Measurements from ENCODE around the gene KIFC3. TPM values are rescaled to one million over a fixed set of nuclear protein-coding genes. Genes with fewer than 3 reads are reported as not detected.
"Not testable (repeated sequence)": the region's sequence is repeated elsewhere in the genome, so short reads cannot be mapped to it uniquely, and the experiment has no call there.

The KIFC3 gene
- total and polyA plus RNA-seq, 11 donors, result 46.1 to 105 (median 65.6) TPM

- H3K27ac ChIP-seq, result no peak overlapping the region
- peaks cover 0 to 10% (median 0%) of the 10 kb centered on the region in 12 donors for H3K9me3 ChIP-seq
- no peak for ATAC-seq
- no peak overlapping the region for H3K4me3 ChIP-seq
- TF ChIP-seq CTCF (IDR thresholded peaks at IDR 0.05) (no peak), POLR2A (IDR thresholded peaks at IDR 0.05) (no peak)
- H3K4me1 ChIP-seq, result peaks cover 0 to 11% (median 6%) of the 10 kb centered on the region in 12 donors
- intact Hi-C loops (cut with DNase I), result loop anchor here in 1 of 10 donors (10.0 kb wide), 1 partner anchor 274 kb away; the partner anchor contains the start of genes USB1 and ZNF319
- no peaks in the 10 kb centered on the region for H3K27me3 ChIP-seq
- no peaks in the 10 kb centered on the region for H3K36me3 ChIP-seq
- 52 to 66% (median 65%) methylated on average over 9 to 13 of the region's 13 CpGs for WGBS, 4 donors
- peak in 1 of 5 donors; percentile 14 for DNase-seq
These were observed 71.2 kb downstream of the KIFC3 start for GRCh38 chr16:57730771-57731730.

GRCh38 chr16:57729852-57730251, 72.4 kb downstream of the KIFC3 start:
- DNase-seq, H3K27me3 ChIP-seq, H3K27ac ChIP-seq, H3K4me3 ChIP-seq, H3K4me1 ChIP-seq, ATAC-seq, H3K9me3 ChIP-seq, H3K36me3 ChIP-seq: not testable (repeated sequence)
- 92 to 95% (median 95%) methylated on average over 6 of the region's 6 CpGs for WGBS, 4 donors
- intact Hi-C loops (cut with DNase I), result loop anchor here in 1 of 10 donors (10.0 kb wide), 1 partner anchor 275 kb away; the partner anchor contains the start of genes USB1 and ZNF319

GRCh38 chr16:57729182-57729484, 73.2 kb downstream of the KIFC3 start:
- ATAC-seq (no peak), DNase-seq (no peak)
- H3K36me3 ChIP-seq, result no peaks in the 10 kb centered on the region
- WGBS, 4 donors, result 88 to 96% (median 91%) methylated on average over 1 of the region's 1 CpG
- H3K9me3 ChIP-seq, result peaks cover 0 to 10% (median 0%) of the 10 kb centered on the region in 12 donors
- intact Hi-C loops (cut with DNase I), result no loop called here
- H3K27ac ChIP-seq, result no peak overlapping the region
- H3K4me3 ChIP-seq, result no peak overlapping the region
- H3K4me1 ChIP-seq, result peaks cover 0 to 3% (median 0%) of the 10 kb centered on the region in 12 donors
- TF ChIP-seq CTCF (IDR thresholded peaks at IDR 0.05), result no peak
- TF ChIP-seq POLR2A (IDR thresholded peaks at IDR 0.05), result no peak
- no peaks in the 10 kb centered on the region for H3K27me3 ChIP-seq

- H3K27me3 ChIP-seq, result no peaks in the 10 kb centered on the region
- no peaks in the 10 kb centered on the region for H3K36me3 ChIP-seq
- no peak overlapping the region for H3K4me3 ChIP-seq
- no peak for DNase-seq
- no peak for ATAC-seq
- TF ChIP-seq POLR2A (IDR thresholded peaks at IDR 0.05), result no peak
- TF ChIP-seq CTCF (IDR thresholded peaks at IDR 0.05), result no peak
- H3K27ac ChIP-seq, result no peak overlapping the region
- peaks cover 0 to 10% (median 0%) of the 10 kb centered on the region in 12 donors for H3K9me3 ChIP-seq
- intact Hi-C loops (cut with DNase I), result no loop called here
- H3K4me1 ChIP-seq, result no peaks in the 10 kb centered on the region
- WGBS, 4 donors, result 96 to 99% (median 97%) methylated on average over 11 to 14 of the region's 14 CpGs
These were observed 73.7 kb downstream of the KIFC3 start for GRCh38 chr16:57728336-57729181.

Data from heart left ventricle (tissue), 16 donors.